NB4 (cell line): ENCODE results near the gene PLEKHG2.

Experiments used
- POLR2A ChIP-seq: IDR thresholded peaks from 2 replicates; pipeline ENCODE4 v1.6.1; 2011; ENCODE audit warnings: mild to moderate bottlenecking; ENCODE audit not compliant: insufficient read length; ENCODE audit errors: extremely low read depth
- TF ChIP-seq, protein P1 (sequence below): IDR thresholded peaks from one replicate; pipeline ENCODE4 v1.5.1; 2012; ENCODE audit warnings: low read depth, low read length

DNA sequence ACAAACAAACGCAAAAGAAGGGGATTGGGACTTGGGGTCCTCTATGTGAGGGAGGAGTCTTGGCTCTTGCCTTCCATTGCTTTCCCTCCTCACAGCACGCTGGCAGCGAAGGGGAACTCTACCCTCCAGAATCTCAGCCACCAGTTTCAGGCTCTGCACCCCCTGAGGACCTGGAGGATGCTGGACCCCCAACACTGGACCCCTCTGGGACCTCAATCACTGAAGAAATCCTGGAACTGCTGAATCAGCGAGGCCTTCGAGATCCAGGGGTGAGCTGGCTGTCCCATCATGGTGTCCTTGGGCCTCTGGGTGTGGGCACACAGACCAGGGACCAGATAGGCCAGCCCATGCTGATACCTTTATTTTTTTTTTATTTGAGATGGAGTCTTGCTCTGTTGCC, 9.6 kb downstream of the PLEKHG2 start:
- TF ChIP-seq, protein P1, sequence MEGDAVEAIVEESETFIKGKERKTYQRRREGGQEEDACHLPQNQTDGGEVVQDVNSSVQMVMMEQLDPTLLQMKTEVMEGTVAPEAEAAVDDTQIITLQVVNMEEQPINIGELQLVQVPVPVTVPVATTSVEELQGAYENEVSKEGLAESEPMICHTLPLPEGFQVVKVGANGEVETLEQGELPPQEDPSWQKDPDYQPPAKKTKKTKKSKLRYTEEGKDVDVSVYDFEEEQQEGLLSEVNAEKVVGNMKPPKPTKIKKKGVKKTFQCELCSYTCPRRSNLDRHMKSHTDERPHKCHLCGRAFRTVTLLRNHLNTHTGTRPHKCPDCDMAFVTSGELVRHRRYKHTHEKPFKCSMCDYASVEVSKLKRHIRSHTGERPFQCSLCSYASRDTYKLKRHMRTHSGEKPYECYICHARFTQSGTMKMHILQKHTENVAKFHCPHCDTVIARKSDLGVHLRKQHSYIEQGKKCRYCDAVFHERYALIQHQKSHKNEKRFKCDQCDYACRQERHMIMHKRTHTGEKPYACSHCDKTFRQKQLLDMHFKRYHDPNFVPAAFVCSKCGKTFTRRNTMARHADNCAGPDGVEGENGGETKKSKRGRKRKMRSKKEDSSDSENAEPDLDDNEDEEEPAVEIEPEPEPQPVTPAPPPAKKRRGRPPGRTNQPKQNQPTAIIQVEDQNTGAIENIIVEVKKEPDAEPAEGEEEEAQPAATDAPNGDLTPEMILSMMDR, result no peak
- no peak for TF ChIP-seq POLR2A
